DND-41 (cell line): ENCODE measurements around the gene ZNF652.
A peak's percentile ranks its signal among the peaks of the same experiment; 100 is the strongest.

Experiments used
- ATAC-seq: fragments of 200-7000 bp; cut with Tn5 transposase; 3 replicates; pipeline ENCODE4 v1.9.1; 2021; ENCODE audit warnings: low read depth; ENCODE audit not compliant: insufficient read depth
- DNase-seq: peaks from one replicate; pipeline ENCODE4 v3.0.0-alpha.2; 2020
- H2AFZ ChIP-seq: 2 replicates; pipeline ENCODE4 v1.6.0; 2012; ENCODE audit warnings: low read depth, low read length
- H3K27ac ChIP-seq: 2 replicates; pipeline ENCODE4 v1.5.1; 2012; ENCODE audit warnings: low read length, inconsistent platforms
- H3K27me3 ChIP-seq: fragments of 200-600 bp; sonication (generic); 2 replicates; pipeline ENCODE4 v1.6.0; 2012; ENCODE audit warnings: low read length, mild to moderate bottlenecking, inconsistent platforms; ENCODE audit not compliant: insufficient read depth, poor library complexity
- H3K36me3 ChIP-seq: 2 replicates; pipeline ENCODE4 v1.5.1; 2012; ENCODE audit warnings: low read length, inconsistent platforms; ENCODE audit not compliant: insufficient read depth
- H3K4me1 ChIP-seq: 2 replicates; pipeline ENCODE4 v1.5.1; 2012; ENCODE audit warnings: mild to moderate bottlenecking, low read length; ENCODE audit not compliant: insufficient read depth
- H3K4me2 ChIP-seq: 2 replicates; pipeline ENCODE4 v1.6.0; 2012; ENCODE audit warnings: mild to moderate bottlenecking, moderate library complexity, low read length, inconsistent platforms; ENCODE audit not compliant: insufficient read depth
- H3K4me3 ChIP-seq, 2 experiments: fragments of 200-600 bp in 1 of 2; shearing (Covaris generic) in 1 of 2; 2 replicates each; pipeline ENCODE4 v1.5.1; 2012 to 2016; ENCODE audit warnings: inconsistent platforms in 2 of 2, low read length in 2 of 2, mild to moderate bottlenecking in 2 of 2, low read depth in 1 of 2, moderate library complexity in 1 of 2
- H3K79me2 ChIP-seq: 2 replicates; pipeline ENCODE4 v1.6.0; 2012; ENCODE audit warnings: low read length, inconsistent platforms; ENCODE audit not compliant: insufficient read depth
- H3K9ac ChIP-seq: 2 replicates; pipeline ENCODE4 v1.6.0; 2012; ENCODE audit warnings: low read depth, mild to moderate bottlenecking, inconsistent platforms, low read length, moderate library complexity
- H3K9me3 ChIP-seq: 2 replicates; pipeline ENCODE4 v1.5.1; 2012; ENCODE audit warnings: low read length, moderate library complexity, mild to moderate bottlenecking, inconsistent platforms; ENCODE audit not compliant: insufficient read depth, severe bottlenecking
- H4K20me1 ChIP-seq: 2 replicates; pipeline ENCODE4 v1.6.0; 2012; ENCODE audit warnings: low read length; ENCODE audit not compliant: insufficient read depth
- CTCF ChIP-seq: IDR thresholded peaks from 2 replicates; pipeline ENCODE4 v1.5.1; 2012; ENCODE audit warnings: borderline replicate concordance, low read length, moderate library complexity, mild to moderate bottlenecking; ENCODE audit not compliant: poor library complexity, severe bottlenecking; ENCODE audit errors: extremely low read depth
- EZH2 ChIP-seq: IDR thresholded peaks from 3 replicates; pipeline ENCODE4 v1.6.1; 2012; ENCODE audit warnings: borderline replicate concordance, low read depth, mild to moderate bottlenecking, moderate library complexity, low read length, inconsistent platforms; ENCODE audit not compliant: severe bottlenecking

Gene ZNF652

GRCh38 chr17:49361902-49362722, at the start of gene ZNF652:
Gene ZNF652 (minus strand): TSS chr17:49362250. CDS start chr17:49317725, 44,525 bp downstream.
- DNase-seq, result peak; percentile 89
- peaks cover 36% of the 10 kb centered on the region for H4K20me1 ChIP-seq
- H3K27me3 ChIP-seq, result no peaks in the 10 kb centered on the region
- ATAC-seq, result peak; percentile 37
- peak within 1 kb of the TSS; percentile 94 for H3K4me2 ChIP-seq
- peak within 1 kb of the TSS; percentile 76 for H2AFZ ChIP-seq
- no peak for TF ChIP-seq EZH2
- H3K4me3 ChIP-seq, result peak within 1 kb of the TSS; percentile 74 to 83
- H3K36me3 ChIP-seq, result no peaks in the 10 kb centered on the region; the same call in 1 of the 2 replicates
- H3K9me3 ChIP-seq, result no peaks in the 10 kb centered on the region
- H3K9ac ChIP-seq, result peak within 1 kb of the TSS; percentile 96
- peaks cover 31% of the 10 kb centered on the region for H3K4me1 ChIP-seq
- peaks cover 31% of the 10 kb centered on the region for H3K79me2 ChIP-seq
- H3K27ac ChIP-seq, result peak within 1 kb of the TSS; percentile 90

- H3K4me2 ChIP-seq, result no peak overlapping the region
- H3K79me2 ChIP-seq, result peaks cover 12% of the 10 kb centered on the region
- no peaks in the 10 kb centered on the region for H3K9me3 ChIP-seq
- H2AFZ ChIP-seq, result no peak overlapping the region
- DNase-seq, result no peak
- H3K4me3 ChIP-seq, result no peak overlapping the region
- no peak overlapping the region for H3K27ac ChIP-seq
- no peak for TF ChIP-seq EZH2
- no peak for TF ChIP-seq CTCF
- peaks cover 88% of the 10 kb centered on the region for H3K36me3 ChIP-seq
- peaks cover 13% of the 10 kb centered on the region; the same call in 1 of the 2 replicates for H4K20me1 ChIP-seq
- H3K27me3 ChIP-seq, result no peaks in the 10 kb centered on the region
- no peak for ATAC-seq
- H3K9ac ChIP-seq, result no peak overlapping the region
- H3K4me1 ChIP-seq, result peaks cover 12% of the 10 kb centered on the region
Measured at GRCh38 chr17:49409066-49409465, 47.0 kb upstream of the ZNF652 start.

GRCh38 chr17:49407981-49408501, 46.0 kb upstream of the ZNF652 start:
- peaks cover 13% of the 10 kb centered on the region; the same call in 1 of the 2 replicates for H4K20me1 ChIP-seq
- H2AFZ ChIP-seq, result no peak overlapping the region
- peak; percentile 99 for ATAC-seq
- peaks cover 2% of the 10 kb centered on the region; the same call in 1 of the 2 replicates for H3K79me2 ChIP-seq
- no peak overlapping the region for H3K27ac ChIP-seq
- peaks cover 2% of the 10 kb centered on the region; the same call in 1 of the 2 replicates for H3K4me1 ChIP-seq
- H3K36me3 ChIP-seq, result peaks cover 95% of the 10 kb centered on the region
- TF ChIP-seq EZH2 (no peak), CTCF (peak; percentile 96)
- peak; percentile 80 for DNase-seq
- H3K27me3 ChIP-seq, result no peaks in the 10 kb centered on the region
- H3K9me3 ChIP-seq, result no peaks in the 10 kb centered on the region
- no peak overlapping the region for H3K9ac ChIP-seq
- H3K4me2 ChIP-seq, result no peak overlapping the region
- no peak overlapping the region for H3K4me3 ChIP-seq

GRCh38 chr17:49407086-49407485, 45.0 kb upstream of the ZNF652 start:
- Histone ChIP-seq H4K20me1 (peaks cover 13% of the 10 kb centered on the region; the same call in 1 of the 2 replicates), H3K27me3 (no peaks in the 10 kb centered on the region), H3K9ac (no peak overlapping the region), H3K79me2 (no peaks in the 10 kb centered on the region), H2AFZ (no peak overlapping the region), H3K36me3 (peaks cover 92% of the 10 kb centered on the region), H3K4me2 (no peak overlapping the region), H3K4me1 (no peaks in the 10 kb centered on the region), H3K27ac (no peak overlapping the region), H3K9me3 (no peaks in the 10 kb centered on the region), H3K4me3 (no peak overlapping the region)
- no peak for ATAC-seq
- DNase-seq, result no peak
- TF ChIP-seq CTCF, result no peak
- no peak for TF ChIP-seq EZH2
